GM21515 (cell line): ENCODE data around the gene FBXW7.
A peak's percentile ranks its signal among the peaks of the same experiment; 100 is the strongest.

ENCODE experiments used
- ATAC-seq: cut with Tn5 transposase; IDR thresholded peaks from one replicate; pipeline ENCODE4 v1.9.1; 2021; ENCODE audit not compliant: unreplicated experiment

The FBXW7 gene

DNA sequence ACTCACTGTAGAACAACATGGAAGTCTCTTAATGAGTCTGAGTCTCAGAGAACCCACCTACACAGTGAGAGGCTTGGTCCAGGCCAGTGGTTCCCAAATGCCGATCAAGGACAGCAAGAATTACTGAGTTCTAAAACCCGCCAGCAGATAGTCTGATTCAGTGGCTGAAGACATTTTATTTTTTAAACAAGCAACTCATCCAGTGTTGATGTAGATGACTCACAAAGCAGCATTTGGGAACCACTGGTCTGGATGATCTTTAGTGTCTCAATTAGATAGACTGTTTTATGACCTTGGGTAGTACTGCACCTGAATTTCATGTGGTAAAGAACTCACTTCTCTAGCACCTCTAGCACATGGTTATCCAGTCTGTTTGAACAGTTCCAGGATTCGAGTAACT lies 193.6 kb downstream of the FBXW7 start:
- ATAC-seq: no peak

DNA sequence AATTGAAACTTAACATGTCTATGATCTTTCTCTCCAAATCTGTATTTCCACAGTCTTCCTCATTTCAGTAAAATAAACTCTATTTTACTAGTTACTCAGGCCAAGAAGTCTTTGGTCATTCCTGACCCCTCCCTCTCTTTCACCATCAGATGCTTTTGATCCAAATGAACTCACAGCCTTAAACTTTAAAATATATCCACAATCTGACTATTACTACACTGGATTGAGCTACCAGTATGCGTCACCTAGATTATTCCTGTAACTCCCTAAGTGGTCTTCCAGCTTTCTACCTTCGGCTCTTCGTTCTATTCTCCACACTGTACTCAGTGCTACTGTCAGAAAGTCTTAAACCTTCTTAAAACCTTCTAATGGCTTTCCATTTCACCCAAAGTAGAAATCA lies 195.1 kb downstream of the FBXW7 start:
- ATAC-seq: no peak

GRCh38 chr4:152339576-152339975 lies 196.3 kb downstream of the FBXW7 start:
- ATAC-seq: no peak

- no peak for ATAC-seq
Observed at GRCh38 chr4:152334931-152335330, 201.0 kb downstream of the FBXW7 start.

DNA sequence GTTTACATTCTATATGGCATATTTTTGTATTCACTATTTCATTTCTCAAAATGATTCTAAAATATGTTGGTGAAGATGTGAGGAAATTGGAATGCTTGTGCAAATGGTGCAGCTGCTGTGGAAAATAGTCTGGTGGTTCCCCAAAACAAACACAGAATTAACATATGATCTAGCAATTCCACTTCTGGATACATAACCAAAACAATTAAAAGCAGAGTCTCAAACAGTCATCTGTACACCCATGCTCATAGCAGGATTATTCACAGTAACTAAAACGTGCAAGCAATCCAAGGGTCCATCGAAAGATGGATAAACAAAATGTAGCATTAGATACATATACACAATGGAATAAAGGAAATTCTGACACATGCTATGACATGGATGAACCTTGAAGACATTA lies 204.8 kb downstream of the FBXW7 start:
- ATAC-seq: no peak

DNA sequence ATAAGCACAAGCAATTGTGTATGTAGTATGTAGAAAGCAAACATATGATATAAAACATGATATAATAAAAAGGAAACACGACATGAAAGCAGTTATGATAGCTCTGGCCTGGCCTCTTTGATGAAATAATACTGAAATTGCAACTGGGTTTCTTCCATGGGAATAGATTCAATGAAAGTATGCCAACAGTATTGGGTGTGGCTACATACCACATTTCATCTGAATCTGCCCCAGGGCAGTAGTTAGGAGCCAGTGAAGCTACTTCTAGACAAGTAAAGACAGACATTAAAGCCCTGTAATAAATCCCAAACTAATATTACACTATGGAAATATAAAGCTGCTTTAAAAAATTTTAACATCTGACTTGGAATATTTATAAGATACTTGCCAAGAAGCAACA lies 207.3 kb downstream of the FBXW7 start:
- no peak for ATAC-seq

DNA sequence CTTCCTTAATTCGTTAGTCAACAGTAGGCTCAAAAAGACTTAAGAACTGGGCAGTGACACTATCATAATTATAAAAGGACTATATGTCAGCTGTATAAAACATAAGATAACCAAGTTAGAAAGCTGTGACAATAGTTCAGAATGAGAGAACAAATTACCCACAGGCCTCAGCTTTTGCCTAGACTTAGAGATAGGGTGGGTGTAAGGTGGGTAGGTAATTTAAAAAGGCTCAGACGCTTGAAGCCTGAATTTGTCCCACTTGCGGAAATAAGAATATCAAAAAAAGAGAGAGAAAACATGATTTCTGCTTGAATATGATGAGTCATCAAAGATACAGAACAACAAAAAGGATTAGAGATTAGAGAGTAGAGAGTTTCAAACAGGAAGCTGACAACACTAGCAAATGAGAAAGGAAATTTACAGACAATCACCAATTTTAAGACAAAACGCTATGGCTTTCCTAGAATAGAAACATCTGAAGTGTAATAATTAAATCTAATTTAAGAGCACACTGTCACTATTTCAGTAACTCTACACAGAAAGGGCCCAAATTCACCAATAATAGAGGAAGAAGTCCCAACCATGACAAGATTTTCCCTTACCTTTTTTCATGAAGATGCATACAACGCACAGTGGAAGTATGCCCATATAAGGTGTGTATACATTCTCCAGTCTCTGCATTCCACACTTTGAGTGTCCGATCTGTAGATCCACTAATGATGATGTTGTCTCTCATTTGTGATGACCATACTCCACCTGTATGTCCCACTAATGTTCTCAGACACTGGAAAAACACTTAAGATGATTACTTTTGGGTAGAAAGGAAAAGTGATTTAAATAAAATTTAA lies 208.1 kb downstream of the FBXW7 start:
- no peak for ATAC-seq

GRCh38 chr4:152325831-152326230 lies 210.1 kb downstream of the FBXW7 start:
- ATAC-seq: no peak

DNA sequence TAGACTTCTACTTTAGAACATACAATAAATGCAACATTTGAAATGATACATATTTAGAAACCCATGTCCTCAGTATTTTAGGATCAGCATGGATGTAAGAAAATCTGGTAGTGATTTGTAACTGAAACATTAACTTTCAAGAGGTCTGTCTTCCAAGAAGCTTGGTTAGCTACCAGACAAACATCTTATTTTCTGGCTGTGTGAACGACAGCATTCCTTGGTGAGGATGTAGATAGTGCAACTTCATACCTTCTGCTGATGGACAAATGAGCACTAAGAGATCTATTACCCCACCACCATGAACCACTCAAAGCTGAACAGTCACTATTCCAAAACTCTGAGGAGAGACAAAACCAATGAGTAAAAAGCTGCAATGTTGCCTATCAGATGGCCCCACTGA lies 212.7 kb downstream of the FBXW7 start:
- no peak for ATAC-seq

DNA sequence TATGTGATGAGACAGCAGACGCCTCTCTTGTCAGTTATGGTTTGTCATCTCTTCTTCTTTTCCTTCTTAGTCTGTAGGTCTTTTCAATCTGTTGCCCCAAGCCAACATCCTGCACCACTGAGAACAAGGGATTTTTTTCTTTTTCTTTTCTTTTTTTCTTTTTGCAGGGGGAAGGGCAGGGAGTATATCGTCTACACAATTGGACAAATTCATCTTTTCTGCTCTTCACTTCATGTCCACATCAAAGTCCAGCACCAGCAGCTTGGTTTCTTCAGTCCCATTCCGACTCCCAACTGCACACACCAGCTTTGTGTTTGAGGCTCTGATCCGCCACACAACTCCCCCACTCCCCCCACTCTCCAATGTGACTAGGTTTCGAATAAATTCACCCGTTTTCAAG lies 213.2 kb downstream of the FBXW7 start:
- no peak for ATAC-seq

GRCh38 chr4:152321923-152322322 lies 214.0 kb downstream of the FBXW7 start:
- no peak for ATAC-seq

DNA sequence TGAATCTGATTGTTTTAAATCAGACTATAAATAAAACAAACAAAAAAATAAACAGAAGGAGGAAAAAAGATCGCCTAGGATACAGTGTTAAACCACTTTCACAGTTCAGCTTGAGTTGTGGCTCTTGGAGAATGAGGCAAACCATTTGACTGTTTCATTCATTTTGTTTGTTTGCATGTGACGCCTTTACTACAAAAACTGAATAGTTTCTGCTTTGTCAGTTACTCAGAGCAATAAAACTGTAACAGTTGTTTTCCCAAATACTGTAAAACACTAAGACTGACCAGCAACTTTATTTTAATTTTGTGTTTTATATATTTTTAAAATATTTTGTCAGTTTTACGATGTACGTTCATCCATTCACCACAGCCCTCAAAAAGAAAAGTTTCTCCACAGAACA lies 214.5 kb downstream of the FBXW7 start:
- no peak for ATAC-seq

DNA sequence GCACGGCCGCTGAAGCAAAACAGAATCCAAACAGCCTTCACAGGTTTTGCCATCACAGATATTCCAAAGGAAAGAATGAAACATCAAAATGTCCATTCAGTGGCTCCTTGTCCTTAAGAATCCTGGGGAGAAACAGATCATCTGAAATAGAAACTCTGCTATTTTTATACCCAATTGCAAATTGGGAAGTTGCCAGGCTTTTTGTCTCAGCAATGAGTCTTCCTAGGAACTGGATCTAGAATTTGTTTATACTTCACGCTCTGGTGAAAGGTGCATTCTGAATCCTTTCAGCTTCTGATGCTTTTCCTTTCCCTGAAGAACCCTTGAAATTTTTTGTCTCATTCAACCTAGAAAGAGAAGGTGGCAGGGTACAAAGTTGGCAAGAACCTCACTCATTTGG lies 218.9 kb downstream of the FBXW7 start:
- no peak for ATAC-seq

DNA sequence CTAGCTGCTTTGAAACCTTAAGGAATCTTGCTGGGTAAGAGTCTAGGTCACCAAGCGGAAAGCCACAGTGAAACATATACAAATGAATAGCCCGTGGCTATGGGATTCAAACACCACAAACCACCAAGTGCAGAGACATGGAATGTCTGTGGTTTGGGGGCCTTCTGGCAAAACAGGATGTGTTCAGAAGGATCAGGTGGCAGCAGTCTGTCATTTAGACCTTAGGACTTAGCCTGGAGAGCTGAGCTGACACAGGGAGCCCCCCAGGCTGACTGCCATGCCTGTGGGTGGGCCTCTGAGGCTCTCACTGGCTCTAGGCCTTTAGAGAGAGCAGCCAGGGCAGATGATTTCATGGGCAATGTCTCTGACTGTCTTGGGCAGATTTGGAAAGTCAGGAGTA lies 225.6 kb downstream of the FBXW7 start:
- ATAC-seq: no peak

- ATAC-seq: no peak
Observed at GRCh38 chr4:152309418-152309817, 226.5 kb downstream of the FBXW7 start.

DNA sequence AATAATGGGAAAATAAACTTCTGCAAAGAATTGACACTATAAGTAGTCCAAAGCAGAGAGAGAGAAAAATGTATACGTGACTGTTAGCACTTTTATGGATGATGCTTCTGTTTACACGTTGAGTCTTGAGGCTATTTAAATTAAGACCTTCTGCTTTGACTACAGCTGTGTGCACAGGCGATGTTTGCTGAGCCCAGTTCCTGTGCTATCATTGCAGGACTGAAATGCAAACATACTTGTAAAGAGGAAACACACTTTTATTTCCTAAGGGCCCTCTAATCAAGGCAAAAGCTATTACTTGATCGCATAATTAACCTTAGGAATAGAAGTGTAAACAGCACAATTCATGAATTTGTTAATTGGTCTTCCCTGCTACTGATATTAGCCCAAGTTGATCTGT lies 226.9 kb downstream of the FBXW7 start:
- ATAC-seq: no peak

DNA sequence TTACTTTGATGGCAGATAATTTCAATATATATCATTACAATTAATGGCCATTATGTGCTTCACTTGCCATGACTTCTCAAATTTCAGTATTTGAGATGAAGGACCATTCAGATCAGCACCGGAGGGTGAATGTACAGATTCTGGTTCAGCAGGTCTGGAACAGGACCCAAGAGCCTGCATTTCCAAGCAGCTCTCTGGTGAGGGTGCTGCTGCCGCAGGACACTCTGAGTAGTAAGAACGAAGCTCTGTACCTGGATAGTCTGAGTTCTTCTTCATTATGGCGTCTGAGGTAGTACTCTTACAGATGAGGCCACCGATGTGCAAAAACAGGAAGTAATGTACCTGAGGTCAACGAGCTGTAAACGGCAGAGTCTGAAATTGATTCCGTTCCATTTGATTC lies 228.2 kb downstream of the FBXW7 start:
- ATAC-seq: no peak

DNA sequence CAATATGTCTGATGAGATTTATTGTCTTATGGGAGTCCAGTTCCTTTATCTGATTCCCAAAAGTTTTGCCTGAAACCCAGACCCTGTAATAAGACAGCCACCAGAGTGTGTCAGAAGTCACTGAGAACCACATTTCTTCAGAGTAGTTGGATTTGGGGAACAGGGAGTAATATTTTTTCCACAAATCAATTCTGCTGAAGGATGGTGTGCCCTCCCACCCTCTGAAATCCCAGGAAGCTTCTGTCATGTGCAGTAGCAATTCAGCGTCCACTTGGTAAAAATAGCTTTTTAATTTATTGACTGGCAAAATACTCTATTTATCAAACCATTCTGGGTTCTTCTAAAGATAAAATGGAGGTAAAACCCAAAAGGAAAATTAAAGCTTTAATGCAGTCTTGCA lies 229.4 kb downstream of the FBXW7 start:
- no peak for ATAC-seq

DNA sequence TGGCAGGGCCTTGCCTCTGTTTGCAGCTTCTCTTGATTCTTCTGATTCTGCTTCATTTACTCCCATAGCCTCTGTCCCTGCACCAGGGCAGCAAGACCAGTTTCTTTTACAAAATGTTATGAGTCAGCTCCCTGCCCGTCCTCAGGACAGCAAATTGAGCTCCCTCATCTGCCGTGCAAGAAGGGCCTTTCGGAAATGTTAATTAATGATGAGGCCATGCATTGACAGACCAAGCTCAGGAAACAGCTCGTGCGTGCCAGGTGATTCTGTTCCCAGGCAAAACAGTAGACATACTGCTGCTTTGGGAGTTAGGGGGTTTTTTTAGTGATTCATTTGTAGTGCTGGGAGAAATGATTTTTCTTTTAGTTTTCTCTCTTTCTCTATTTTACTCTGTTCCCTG lies 231.7 kb downstream of the FBXW7 start:
- peak; percentile 91 for ATAC-seq

- no peak for ATAC-seq
Observed at GRCh38 chr4:152301381-152301780, 234.5 kb downstream of the FBXW7 start.

DNA sequence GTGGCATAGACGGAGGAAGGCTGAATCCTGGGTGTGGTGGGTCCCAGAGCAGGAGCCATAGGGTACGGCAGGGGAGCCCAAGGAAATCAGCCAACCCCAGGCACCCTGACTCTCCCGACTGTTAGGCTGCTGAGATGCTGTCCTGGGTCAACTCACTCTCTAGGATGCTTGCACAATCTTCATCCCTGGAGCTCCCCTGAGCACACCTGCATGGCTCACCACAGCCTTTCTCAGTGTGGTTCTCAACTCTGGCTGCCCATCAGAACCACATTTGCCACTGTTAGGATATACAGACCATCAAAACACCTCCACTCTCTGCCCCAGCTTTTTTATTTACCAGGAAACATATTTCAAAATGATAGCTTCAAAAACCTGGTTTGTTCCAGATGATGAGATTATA lies 236.3 kb downstream of the FBXW7 start:
- ATAC-seq: no peak

- no peak for ATAC-seq
Observed at GRCh38 chr4:152296386-152296785, 239.5 kb downstream of the FBXW7 start.

- ATAC-seq: no peak
Observed at GRCh38 chr4:152294765-152295164, 241.1 kb downstream of the FBXW7 start.
